Stomach (tissue), 4 donors: ENCODE results near the gene BANP.
"Not testable (repeated sequence)": the region's sequence is repeated elsewhere in the genome, so short reads cannot be mapped to it uniquely, and the experiment has no call there.

Experiments used
- CTCF ChIP-seq, 7 experiments: fragments of 450-650 bp in 4 of 7; fragments of 200-600 bp in 3 of 7; sonication (generic) in 3 of 7; IDR thresholded peaks; one replicate each; pipeline ENCODE4 v1.5.1; 2016 to 2019; ENCODE audit warnings: antibody characterized with exemption in 7 of 7, control low read depth in 2 of 7, mild to moderate bottlenecking in 1 of 7
- EP300 ChIP-seq: sonication (generic); formaldehyde crosslinking; IDR thresholded peaks from one replicate; pipeline ENCODE4 v1.6.1; 2017; ENCODE audit warnings: antibody characterized with exemption
- POLR2A ChIP-seq, 4 donors: fragments of 450-650 bp; IDR thresholded peaks; one replicate each; pipeline ENCODE4 v1.6.1; 2016; ENCODE audit warnings: antibody characterized with exemption in 4 of 4, control low read depth in 2 of 4, mild to moderate bottlenecking in 1 of 4, moderate library complexity in 1 of 4
- POLR2AphosphoS5 ChIP-seq, 3 donors: sonication (generic); formaldehyde crosslinking; IDR thresholded peaks; one replicate each; pipeline ENCODE4 v1.6.1; 2016; ENCODE audit warnings: antibody characterized with exemption in 3 of 3

GRCh38 chr16:88028177-88028930 lies 77.1 kb downstream of the BANP start:
- not testable (repeated sequence) for TF ChIP-seq CTCF (IDR thresholded peaks at IDR 0.05); EP300; POLR2AphosphoS5 (IDR thresholded peaks at IDR 0.05); POLR2A (IDR thresholded peaks at IDR 0.05)
